Common myeloid progenitor, CD34-positive (primary cell): ENCODE measurements around the gene OS9.

Source experiments
- CTCF ChIA-PET: fragments of 350-600 bp; sonication (Branson Sonifier 250); formaldehyde crosslinking; loops from one replicate; lab custom pipeline; 2021; ENCODE audit warnings: antibody characterized with exemption; lab: Charles Lee
- POLR2A ChIA-PET: fragments of 350-600 bp; sonication (Branson Sonifier 250); formaldehyde crosslinking; loops from one replicate; lab custom pipeline; 2021; ENCODE audit warnings: antibody characterized with exemption; lab: Charles Lee
- DNase-seq, 3 donors: peaks; one replicate each; pipeline versions ENCODE4 v3.0.0 to v3.0.0-alpha.2; 2013
- H3K27ac ChIP-seq, 2 experiments: 1 replicate in 1 of 2; 2 replicates in 1 of 2; pipeline ENCODE4 v1.7.0; 2013; ENCODE audit warnings: inconsistent platforms in 2 of 2, low read length in 2 of 2, mild to moderate bottlenecking in 2 of 2, low read depth in 1 of 2, moderate library complexity in 1 of 2; ENCODE audit not compliant: severe bottlenecking in 2 of 2, insufficient read depth in 1 of 2, poor library complexity in 1 of 2
- H3K27me3 ChIP-seq, 5 experiments: replicated peaks in 2 of 5; 1 replicate in 3 of 5; 2 replicates in 2 of 5; pipeline versions ENCODE4 v1.6.1 to v1.7.0; 2013; ENCODE audit warnings: low read length in 4 of 5, mild to moderate bottlenecking in 2 of 5, moderate library complexity in 2 of 5, inconsistent platforms in 1 of 5; ENCODE audit not compliant: insufficient read depth in 5 of 5, control insufficient read depth in 4 of 5
- H3K36me3 ChIP-seq, 4 experiments: 1 replicate in 2 of 4; 2 replicates in 2 of 4; pipeline versions ENCODE4 v1.6.1 to v1.7.0; 2013; ENCODE audit warnings: low read length in 3 of 4, control low read depth in 1 of 4, mild to moderate bottlenecking in 1 of 4; ENCODE audit not compliant: control insufficient read depth in 4 of 4, insufficient read depth in 4 of 4
- H3K4me1 ChIP-seq, 4 experiments: 1 replicate in 3 of 4; 2 replicates in 1 of 4; pipeline versions ENCODE4 v1.6.1 to v1.7.1; 2013; ENCODE audit warnings: low read length in 3 of 4, mild to moderate bottlenecking in 3 of 4, control low read depth in 1 of 4, inconsistent platforms in 1 of 4, moderate library complexity in 1 of 4; ENCODE audit not compliant: control insufficient read depth in 4 of 4, insufficient read depth in 4 of 4; ENCODE audit errors: control extremely low read depth in 1 of 4
- H3K4me3 ChIP-seq, 7 experiments: 1 replicate in 4 of 7; 2 replicates in 3 of 7; pipeline versions ENCODE4 v1.5.1 to v1.7.0; 2013; ENCODE audit warnings: mild to moderate bottlenecking in 7 of 7, low read length in 6 of 7, moderate library complexity in 6 of 7, inconsistent platforms in 2 of 7, low read depth in 2 of 7, control low read depth in 1 of 7; ENCODE audit not compliant: insufficient read depth in 4 of 7, control insufficient read depth in 1 of 7; ENCODE audit errors: extremely low read depth in 1 of 7
- H3K9me3 ChIP-seq, 5 experiments: 1 replicate in 4 of 5; 2 replicates in 1 of 5; pipeline versions ENCODE4 v1.6.1 to v1.7.1; 2013; ENCODE audit warnings: low read length in 4 of 5, mild to moderate bottlenecking in 2 of 5, inconsistent platforms in 1 of 5, low read depth in 1 of 5, moderate library complexity in 1 of 5; ENCODE audit not compliant: control insufficient read depth in 4 of 5, insufficient read depth in 2 of 5; ENCODE audit errors: control extremely low read depth in 1 of 5
- WGBS: methylation state at CpG from one replicate; pipeline ENCODE4 v1.1.5; 2013; ENCODE audit not compliant: insufficient coverage; 5-methylcytosine and 5-hydroxymethylcytosine counted together

OS9 gene

DNA sequence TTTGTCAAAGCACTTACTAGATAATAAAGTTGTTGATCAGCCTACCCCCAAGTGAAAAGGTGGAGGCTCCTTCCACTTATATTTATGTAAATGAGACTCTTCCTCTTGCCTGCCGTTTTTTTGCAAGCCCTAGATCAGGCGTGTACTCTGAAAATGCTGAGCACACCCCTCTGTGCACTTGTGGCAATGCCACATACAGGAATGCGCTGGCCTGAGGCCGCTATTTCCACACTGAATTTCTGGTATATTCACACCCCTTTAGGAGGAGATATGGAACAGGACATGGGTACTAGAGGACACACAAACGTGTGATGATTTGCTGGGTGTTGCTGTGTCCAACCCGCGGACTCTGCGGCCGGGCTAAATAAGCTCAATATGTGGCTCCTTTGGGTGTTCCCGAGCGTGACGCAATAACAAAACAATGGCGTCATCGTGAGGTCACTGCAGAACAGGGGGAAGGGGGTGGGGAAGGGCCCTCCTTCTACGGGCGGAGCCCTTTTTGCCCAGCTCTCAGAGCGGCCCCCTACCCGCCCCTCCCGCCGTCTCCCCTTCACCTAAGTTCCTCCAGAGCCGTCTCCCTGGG, 50.4 kb downstream of the OS9 start:
- H3K27ac ChIP-seq, result peak overlapping the region; percentile 95 to 98
- H3K27me3 ChIP-seq, result no peaks in the 10 kb centered on the region
- WGBS, result 5% methylated on average over 19 of the region's 21 CpGs
- peaks cover 18 to 54% (median 48%) of the 10 kb centered on the region in 4 experiments for H3K4me1 ChIP-seq
- peak; percentile 91 to 94 (median 94) for DNase-seq
- POLR2A ChIA-PET, result interaction anchor here (1.0 kb wide), 1 partner anchor 15 kb away, joined by 3 read pairs; no protein-coding TSS in a partner anchor
- peak overlapping the region; percentile 79 to 99 (median 86) for H3K4me3 ChIP-seq
- peaks cover 0 to 36% (median 24%) of the 10 kb centered on the region in 4 experiments for H3K36me3 ChIP-seq
- H3K9me3 ChIP-seq, result no peaks in the 10 kb centered on the region
- CTCF ChIA-PET, result interaction anchor here (0.9 to 2.9 kb wide), 8 partner anchors 9 to 39 kb away, joined by 3 to 11 read pairs (median 4); partner anchors contain the start of gene TSFM

DNA sequence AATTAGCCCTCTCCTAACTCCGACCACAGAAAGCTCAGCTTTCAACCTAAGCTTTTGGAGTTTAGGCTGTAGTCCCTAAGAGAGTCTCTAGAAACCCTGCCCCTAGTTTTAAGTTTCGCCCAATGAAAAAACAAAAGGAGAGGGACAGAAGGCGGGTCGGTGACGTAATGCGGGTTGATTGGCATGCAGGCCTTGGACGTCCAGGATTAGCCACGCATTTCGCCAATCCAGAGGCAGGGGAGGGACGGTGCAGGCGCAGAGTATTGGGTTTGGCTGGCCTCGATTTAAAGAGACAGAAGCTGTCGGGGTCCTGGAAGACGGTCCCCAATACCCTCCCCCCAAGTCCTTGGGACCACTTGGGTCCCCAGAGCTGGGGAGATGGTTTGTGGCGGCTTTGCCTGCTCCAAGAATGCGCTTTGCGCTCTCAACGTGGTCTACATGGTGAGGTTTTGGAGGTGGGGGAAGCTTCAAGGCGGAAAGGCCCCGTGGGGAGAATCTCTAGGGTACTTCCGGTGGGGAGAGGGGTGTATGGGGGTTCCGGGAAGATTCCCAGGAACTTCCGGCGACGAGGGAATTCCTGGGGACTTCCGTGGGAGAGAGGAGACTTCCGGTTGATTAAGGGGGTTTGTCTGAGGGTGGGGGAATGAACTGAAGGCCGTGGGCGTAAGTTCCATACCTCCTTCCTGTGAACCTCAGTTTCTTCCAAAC, 51.0 kb downstream of the OS9 start, which contains the start of gene TSPAN31:
TSPAN31 (plus strand) TSS at position 263 of the 708 bp plus-strand sequence; CDS start at position 379, 116 bp downstream.
- peak within 1 kb of the TSS; percentile 95 to 98 for H3K27ac ChIP-seq
- peak within 1 kb of the TSS; percentile 79 to 99 (median 86) for H3K4me3 ChIP-seq
- H3K4me1 ChIP-seq, result peaks cover 18 to 48% (median 42%) of the 10 kb centered on the region in 4 experiments
- ChIA-PET CTCF (interaction anchor here (0.9 to 2.9 kb wide), 8 partner anchors 9 to 38 kb away, joined by 3 to 11 read pairs (median 4); partner anchors contain the start of gene TSFM), POLR2A (interaction anchor here (1.0 kb wide), 1 partner anchor 14 kb away, joined by 3 read pairs; no protein-coding TSS in a partner anchor)
- H3K36me3 ChIP-seq, result peaks cover 0 to 34% (median 27%) of the 10 kb centered on the region in 4 experiments
- DNase-seq, result peak; percentile 99
- under 1% methylated on average over 19 of the region's 29 CpGs for WGBS
- no peaks in the 10 kb centered on the region for H3K27me3 ChIP-seq
- no peaks in the 10 kb centered on the region for H3K9me3 ChIP-seq

DNA sequence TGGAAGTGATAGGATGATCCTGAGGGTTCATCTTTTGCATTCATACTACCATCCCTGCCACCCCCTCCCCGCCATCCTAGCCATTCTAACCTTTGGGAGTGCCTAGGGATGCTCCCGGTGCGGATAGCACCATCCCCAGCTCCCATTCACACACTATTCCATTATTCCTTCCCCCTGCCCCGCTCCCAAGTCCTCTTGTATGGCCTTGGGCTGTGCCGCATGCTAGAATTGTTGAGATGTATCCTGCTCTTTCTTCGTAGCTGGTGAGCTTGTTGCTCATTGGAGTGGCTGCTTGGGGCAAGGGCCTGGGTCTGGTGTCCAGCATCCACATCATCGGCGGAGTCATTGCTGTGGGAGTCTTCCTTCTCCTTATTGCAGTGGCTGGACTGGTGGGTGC, 51.6 kb downstream of the OS9 start:
- POLR2A ChIA-PET, result no interaction called here
- Histone ChIP-seq H3K36me3 (peaks cover 2 to 38% (median 30%) of the 10 kb centered on the region in 4 experiments), H3K4me1 (peaks cover 14 to 45% (median 38%) of the 10 kb centered on the region in 4 experiments), H3K9me3 (no peaks in the 10 kb centered on the region), H3K27me3 (no peaks in the 10 kb centered on the region), H3K27ac (peak overlapping the region; percentile 95 to 98), H3K4me3 (peak overlapping the region; percentile 79 to 99 (median 86))
- CTCF ChIA-PET, result interaction anchor here (0.7 to 2.9 kb wide), 7 partner anchors 9 to 37 kb away, joined by 3 to 11 read pairs (median 4); partner anchors contain the start of gene TSFM
- no peak for DNase-seq
- 71% methylated on average over 7 of the region's 8 CpGs for WGBS

DNA sequence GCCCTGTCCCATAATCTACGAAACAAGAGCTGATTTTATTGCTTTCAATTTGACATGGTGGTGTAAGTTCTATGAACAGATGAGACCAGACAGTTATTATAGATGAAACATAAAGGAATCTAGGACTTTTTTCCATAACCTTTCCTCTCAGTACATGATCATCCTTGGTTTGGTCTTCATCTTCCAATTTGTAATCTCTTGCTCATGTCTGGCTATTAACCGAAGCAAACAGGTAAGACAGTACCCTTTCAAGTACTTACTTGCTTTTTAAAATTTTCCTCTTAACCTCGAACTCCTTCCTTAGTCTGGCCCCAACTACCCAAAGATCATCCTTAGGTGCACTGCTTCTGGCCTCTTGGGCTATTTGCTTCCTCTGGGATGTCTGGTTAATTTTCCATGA, 52.1 kb downstream of the OS9 start:
- Histone ChIP-seq H3K36me3 (peaks cover 2 to 44% (median 33%) of the 10 kb centered on the region in 4 experiments), H3K27me3 (no peaks in the 10 kb centered on the region), H3K9me3 (no peaks in the 10 kb centered on the region), H3K4me3 (peak overlapping the region in 3 of 7 experiments; percentile 79 to 99 (median 89)), H3K4me1 (peaks cover 14 to 45% (median 37%) of the 10 kb centered on the region in 4 experiments), H3K27ac (peak overlapping the region in 1 of 2 experiments; percentile 98)
- 87% methylated on average over 3 of the region's 3 CpGs for WGBS
- POLR2A ChIA-PET, result no interaction called here
- DNase-seq, result no peak
- CTCF ChIA-PET, result interaction anchor here (0.7 to 2.1 kb wide), 2 partner anchors 10 kb away, joined by 3 to 9 read pairs; no protein-coding TSS in a partner anchor

DNA sequence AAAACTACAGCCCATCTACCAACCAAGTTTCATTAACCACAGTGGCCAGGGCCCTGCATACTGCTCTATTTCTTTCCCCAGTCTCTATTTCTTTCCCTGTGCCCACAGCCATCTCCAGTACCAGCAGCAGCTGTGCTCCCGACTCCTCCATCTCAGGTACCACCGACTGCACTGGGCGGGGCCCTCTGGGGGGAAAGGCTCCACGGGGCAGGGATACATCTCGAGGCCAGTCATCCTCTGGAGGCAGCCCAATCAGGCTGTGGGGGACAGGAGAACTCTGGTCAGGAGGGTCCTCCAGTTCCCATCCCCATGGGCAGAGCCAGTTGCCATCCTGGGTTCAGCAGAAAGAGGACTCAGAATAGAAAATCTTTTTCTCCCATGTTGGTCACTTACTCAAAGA, 55.1 kb downstream of the OS9 start:
- Histone ChIP-seq H3K27ac (no peak overlapping the region), H3K36me3 (peaks cover 2 to 48% (median 33%) of the 10 kb centered on the region in 4 experiments), H3K4me1 (peaks cover 12 to 46% (median 39%) of the 10 kb centered on the region in 4 experiments), H3K4me3 (no peak overlapping the region), H3K9me3 (no peaks in the 10 kb centered on the region), H3K27me3 (no peaks in the 10 kb centered on the region)
- CTCF ChIA-PET, result interaction anchor here (1.1 kb wide), 1 partner anchor 34 kb away, joined by 3 read pairs; the partner anchor contains the start of gene TSFM
- DNase-seq, result no peak
- POLR2A ChIA-PET, result no interaction called here
- 94% methylated on average over 5 of the region's 5 CpGs for WGBS

DNA sequence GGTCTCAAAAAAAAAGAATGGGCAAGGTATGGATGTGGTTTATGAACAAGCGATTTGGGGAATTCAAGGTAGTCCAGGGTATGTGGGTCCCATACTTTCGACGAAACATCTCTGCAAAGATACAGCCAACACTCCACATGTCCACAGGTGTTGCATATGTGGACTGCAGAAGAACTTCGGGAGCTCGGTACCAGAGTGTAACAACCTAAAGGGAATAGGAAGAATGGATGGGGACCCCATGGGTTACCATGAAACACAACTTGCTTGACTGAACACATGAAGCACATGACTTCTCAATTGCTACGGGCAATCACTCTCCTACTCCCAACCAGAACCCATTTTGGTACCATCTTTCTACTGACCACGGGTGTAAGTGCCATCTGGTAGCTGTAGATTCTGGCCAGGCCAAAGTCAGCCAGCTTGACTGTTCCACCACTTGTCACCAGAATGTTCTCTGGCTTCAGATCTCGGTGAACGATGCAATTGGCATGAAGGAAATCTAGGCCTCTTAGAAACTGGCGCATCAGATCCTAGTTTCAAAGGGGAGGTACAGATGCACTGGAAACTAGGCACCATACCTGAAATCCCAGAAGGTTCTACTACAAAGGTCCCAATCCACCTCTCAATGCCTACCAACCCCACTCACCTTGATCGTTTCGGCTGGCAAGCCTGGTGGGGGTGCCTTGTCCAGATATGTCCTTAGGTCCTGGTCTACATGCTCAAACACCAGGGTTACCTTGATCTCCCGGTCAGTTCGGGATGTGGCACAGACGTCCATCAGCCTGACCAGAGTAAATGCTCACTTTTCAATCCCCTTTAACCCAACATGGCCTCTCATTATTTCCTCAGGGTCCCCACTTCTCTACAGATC, 56.9 kb downstream of the OS9 start:
- Histone ChIP-seq H3K27me3 (peaks cover 0 to under 1% (median 0%) of the 10 kb centered on the region in 5 experiments), H3K27ac (peak overlapping the region; percentile 72 to 92), H3K4me3 (peak overlapping the region in 5 of 7 experiments; percentile 74 to 92 (median 86)), H3K36me3 (peaks cover 2 to 48% (median 33%) of the 10 kb centered on the region in 4 experiments), H3K4me1 (peaks cover 14 to 43% (median 38%) of the 10 kb centered on the region in 4 experiments), H3K9me3 (no peaks in the 10 kb centered on the region)
- ChIA-PET CTCF (interaction anchor here (0.6 to 1.7 kb wide), 3 partner anchors 9 to 126 kb away, joined by 3 to 6 read pairs (median 3); no protein-coding TSS in a partner anchor), POLR2A (no interaction called here)
- 95% methylated on average over 11 of the region's 15 CpGs for WGBS
- DNase-seq, result no peak
